CMK (cell line): ENCODE results near the gene ARMC12.
"Not testable (repeated sequence)": the region's sequence is repeated elsewhere in the genome, so short reads cannot be mapped to it uniquely, and the experiment has no call there.

ENCODE experiments used
- DNase-seq: peaks from one replicate; pipeline ENCODE4 v3.0.0-alpha.2; 2010; ENCODE audit warnings: low read depth

Gene ARMC12

GRCh38 chr6:35718911-35719381, 17.9 kb upstream of the ARMC12 start:
- no peak for DNase-seq

GRCh38 chr6:35719404-35719829, 17.4 kb upstream of the ARMC12 start:
- DNase-seq, result no peak

GRCh38 chr6:35719830-35720733, 16.8 kb upstream of the ARMC12 start:
- no peak for DNase-seq

GRCh38 chr6:35722121-35722761, 14.6 kb upstream of the ARMC12 start:
- DNase-seq, result no peak

GRCh38 chr6:35723587-35723986, 13.2 kb upstream of the ARMC12 start:
- no peak for DNase-seq

- no peak for DNase-seq
Observed at GRCh38 chr6:35724059-35724458, 12.8 kb upstream of the ARMC12 start.

GRCh38 chr6:35724471-35724870, 12.4 kb upstream of the ARMC12 start:
- no peak for DNase-seq

- DNase-seq, result no peak
Observed at GRCh38 chr6:35725081-35725708, 11.6 kb upstream of the ARMC12 start.

GRCh38 chr6:35725721-35726438, 11.0 kb upstream of the ARMC12 start:
- peak; percentile 52 for DNase-seq

- DNase-seq, result peak; percentile 72
Observed at GRCh38 chr6:35727231-35727934, 9.4 kb upstream of the ARMC12 start.

- DNase-seq, result peak; percentile 90
Observed at GRCh38 chr6:35727935-35728682, 8.7 kb upstream of the ARMC12 start.

- no peak for DNase-seq
Observed at GRCh38 chr6:35728683-35729678, 7.9 kb upstream of the ARMC12 start.

GRCh38 chr6:35729722-35730121, 7.1 kb upstream of the ARMC12 start:
- DNase-seq, result no peak

GRCh38 chr6:35730745-35731413, 6.0 kb upstream of the ARMC12 start:
- DNase-seq, result no peak

GRCh38 chr6:35731414-35731735, 5.5 kb upstream of the ARMC12 start:
- DNase-seq, result peak; percentile 88

- DNase-seq, result peak; percentile 89
Observed at GRCh38 chr6:35731736-35732532, 4.9 kb upstream of the ARMC12 start.

- DNase-seq, result no peak
Observed at GRCh38 chr6:35733633-35734032, 3.2 kb upstream of the ARMC12 start.

GRCh38 chr6:35734319-35734718, 2.5 kb upstream of the ARMC12 start:
- DNase-seq, result not testable (repeated sequence)
